ENCODE measurements around the gene RAB11FIP5.

Gene RAB11FIP5

DNA sequence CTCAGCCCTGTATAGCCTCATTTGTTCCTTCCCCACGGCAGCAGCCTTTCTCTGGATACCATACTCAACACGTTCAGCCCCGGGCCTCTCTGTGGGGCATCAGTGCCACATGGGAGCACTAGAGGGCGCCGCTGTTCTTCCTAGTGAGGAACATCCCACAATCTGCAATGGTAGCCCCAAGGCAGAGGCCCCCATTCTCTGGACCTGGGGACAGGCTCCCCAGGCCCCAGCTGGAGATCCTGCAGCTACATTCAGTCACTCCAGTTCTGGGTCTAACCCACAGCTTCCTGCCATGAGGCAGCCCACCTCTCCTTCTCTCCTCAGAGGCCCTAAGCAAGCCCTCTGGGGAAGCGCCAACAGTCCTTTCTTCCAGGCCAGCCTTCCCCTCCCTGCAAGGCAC is 27.1 kb downstream of the RAB11FIP5 start:
- DNase-seq = peak; percentile 52 to 69 (median 57)

- DNase-seq = no peak
These were observed 27.8 kb downstream of the RAB11FIP5 start for GRCh38 chr2:73084971-73085370.

DNA sequence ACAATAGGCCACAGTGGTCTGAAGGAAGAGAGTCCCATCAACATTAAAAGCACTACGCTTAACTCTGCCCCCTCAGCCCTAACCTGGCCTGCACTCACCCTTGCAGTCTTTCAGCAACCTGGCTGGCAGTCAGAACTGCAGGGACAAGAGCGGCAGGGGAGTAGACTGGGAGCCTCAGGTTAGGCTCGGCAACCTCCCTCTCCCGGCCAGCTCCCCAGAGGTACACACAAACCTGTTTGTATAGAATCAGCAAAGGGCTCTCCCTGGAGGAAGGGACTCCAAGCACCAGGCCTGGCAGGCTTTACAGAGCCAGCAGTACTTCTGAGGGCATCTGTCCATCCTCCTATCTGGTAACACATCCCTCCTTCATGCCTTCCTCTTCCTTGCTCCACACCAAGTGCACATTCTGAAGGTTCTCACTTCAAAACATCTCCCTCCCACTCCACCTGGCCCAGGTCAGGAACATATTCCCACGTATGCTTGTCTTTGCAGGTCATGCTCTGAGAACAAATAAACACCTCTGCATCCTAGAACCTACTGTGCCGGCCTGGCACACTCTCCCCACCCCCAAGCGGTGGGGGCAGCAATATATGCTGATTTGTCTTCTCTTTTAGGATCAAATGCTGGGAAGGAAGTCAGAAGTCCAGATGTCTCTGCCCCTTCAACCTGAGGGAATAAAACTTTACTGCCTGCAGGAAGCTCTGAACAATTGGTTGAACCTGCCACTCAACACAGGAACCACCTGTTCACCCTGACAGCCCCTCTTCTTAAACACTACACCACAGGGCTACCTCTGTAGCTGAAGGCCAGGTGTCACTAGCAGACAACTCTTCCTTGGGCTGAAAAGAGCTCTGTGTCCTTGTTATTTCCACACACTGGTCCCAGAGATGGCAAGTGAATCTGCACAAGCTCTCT is 28.6 kb downstream of the RAB11FIP5 start:
- no peak for DNase-seq

DNA sequence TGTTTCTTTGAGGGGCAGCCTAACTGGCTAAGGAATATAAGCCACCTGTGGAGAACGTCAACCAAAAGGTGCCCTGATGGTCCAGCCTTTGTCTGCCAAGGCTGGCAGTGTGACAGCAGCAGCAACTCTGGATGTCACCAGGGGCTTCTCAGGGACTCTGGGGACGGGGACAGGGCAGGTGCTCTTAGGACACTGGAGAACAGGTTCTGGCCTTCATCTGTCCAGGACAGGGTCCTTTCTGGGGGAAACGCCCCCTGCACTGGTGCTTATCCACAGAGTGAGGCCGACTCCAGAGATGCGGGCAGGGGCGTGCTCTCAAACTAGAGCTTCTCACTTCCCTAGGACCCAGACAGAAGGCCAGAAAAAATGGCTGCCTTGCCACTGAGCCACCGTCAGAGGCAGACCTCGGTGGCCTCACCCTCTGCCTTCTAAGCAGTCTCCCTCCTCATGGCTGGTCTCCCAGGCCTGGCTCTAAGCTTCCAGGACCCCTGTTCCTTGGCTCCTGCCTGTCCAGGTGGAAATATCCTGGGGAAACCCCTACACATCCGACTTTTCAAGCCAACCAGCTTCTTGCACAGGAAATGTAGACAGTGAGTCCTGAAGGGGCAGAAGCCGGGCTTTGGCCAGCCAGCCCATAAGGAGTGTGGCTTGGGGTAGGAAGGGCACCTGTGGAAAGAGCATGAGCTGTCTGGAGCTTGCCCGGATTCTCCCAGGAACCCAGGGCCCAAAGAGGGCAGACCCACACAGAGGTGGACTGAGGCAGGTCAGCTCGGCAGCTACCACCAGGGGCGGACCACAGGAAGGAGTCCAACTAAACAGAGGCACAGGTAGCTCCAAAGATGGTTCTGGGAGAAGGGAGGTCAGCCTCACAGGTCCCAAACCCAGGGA is 30.0 kb downstream of the RAB11FIP5 start:
- DNase-seq = no peak

GRCh38 chr2:73081181-73081671 is 31.5 kb downstream of the RAB11FIP5 start:
- no peak for DNase-seq

- no peak for DNase-seq
These were observed 32.2 kb downstream of the RAB11FIP5 start for GRCh38 chr2:73080321-73081131.

DNA sequence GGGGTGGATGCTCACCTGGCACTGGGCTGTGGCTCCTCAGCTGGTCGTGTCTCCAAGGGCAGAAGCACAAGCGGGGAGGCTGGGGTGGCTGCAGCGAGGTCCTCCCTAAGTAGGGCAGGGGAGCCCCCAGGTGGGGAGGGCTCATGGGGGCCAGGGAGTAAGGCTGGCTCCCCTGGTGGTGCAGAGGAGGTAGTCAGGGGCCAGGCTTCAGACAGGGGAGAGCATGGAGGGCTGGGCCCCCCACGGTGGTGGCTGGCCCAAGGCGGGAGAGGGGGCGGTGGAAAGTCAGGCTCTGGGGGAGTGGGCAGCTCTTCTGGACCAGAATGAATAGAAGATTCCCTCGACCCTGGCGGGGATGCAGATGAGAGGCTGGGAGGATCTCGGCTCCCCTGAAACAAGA is 33.1 kb downstream of the RAB11FIP5 start:
- DNase-seq = no peak

- no peak for DNase-seq
These were observed 34.0 kb downstream of the RAB11FIP5 start for GRCh38 chr2:73078457-73079411.

DNA sequence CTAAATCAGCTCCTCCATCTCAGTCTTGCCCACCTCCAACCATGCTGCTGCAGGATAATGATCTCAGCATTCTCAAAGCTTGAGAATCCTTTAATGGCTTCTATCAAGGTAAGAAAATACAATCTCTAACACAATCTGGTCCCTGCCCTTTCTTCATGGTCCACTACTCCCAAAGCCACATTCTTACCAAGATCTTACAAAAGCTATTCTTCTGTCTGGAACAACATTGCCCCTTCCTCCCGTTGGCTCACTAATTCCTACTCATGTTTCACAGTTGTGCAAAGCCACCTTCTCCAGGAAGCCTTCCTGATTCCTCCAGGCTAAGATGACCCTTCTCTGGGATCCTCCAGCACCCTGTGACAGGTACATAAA is 35.3 kb downstream of the RAB11FIP5 start:
- DNase-seq = no peak

GRCh38 chr2:73076701-73077423 is 35.9 kb downstream of the RAB11FIP5 start:
- DNase-seq = no peak

GRCh38 chr2:73075477-73076373 is 37.0 kb downstream of the RAB11FIP5 start:
- DNase-seq = no peak

DNA sequence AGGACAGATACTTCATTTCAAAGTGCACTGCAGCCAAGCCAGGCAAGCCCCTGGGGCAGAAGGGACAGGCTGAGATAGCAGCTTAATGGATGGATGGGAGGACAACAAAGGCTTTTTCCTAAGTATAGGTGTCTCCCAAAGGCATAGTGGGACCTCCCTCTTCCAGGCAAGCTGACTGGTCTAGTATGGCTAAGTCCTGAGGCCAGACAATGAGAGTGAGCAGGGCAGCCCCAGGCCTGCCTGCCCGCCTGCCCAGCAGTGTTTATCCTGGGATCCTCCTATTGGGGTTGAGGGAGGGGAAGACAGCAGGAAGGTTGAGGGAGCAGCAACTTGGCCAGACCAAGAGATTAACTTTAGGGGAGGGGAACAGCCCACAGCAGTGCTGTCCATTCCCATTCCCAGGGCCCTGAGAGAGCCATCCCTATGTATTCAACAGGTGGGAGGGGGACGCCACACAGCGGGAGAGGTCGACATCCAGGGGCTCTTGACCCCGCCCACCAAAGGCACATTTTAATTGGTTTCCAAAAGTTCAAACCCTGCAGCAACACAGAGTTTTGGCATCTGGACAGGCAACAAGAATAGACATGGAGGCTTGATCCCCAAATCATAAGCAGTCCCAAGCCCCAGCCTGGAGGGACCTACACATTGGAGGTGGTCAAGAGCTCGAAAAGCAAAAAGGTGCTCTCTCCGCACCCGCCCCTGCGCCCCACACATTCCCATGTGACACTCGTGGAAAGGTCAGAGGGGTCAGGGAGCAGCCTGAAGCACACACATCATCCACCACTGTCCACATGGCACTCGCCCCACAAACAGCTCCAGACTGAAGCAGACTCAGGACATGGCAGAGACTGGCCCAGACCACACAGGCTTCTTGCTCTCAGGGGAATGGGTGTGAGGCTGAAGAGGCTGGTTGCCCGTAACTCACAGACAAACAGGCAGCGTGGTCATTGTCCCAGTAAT is 38.4 kb downstream of the RAB11FIP5 start:
- no peak for DNase-seq

GRCh38 chr2:73072416-73072815 is 40.3 kb downstream of the RAB11FIP5 start:
- DNase-seq = no peak

DNA sequence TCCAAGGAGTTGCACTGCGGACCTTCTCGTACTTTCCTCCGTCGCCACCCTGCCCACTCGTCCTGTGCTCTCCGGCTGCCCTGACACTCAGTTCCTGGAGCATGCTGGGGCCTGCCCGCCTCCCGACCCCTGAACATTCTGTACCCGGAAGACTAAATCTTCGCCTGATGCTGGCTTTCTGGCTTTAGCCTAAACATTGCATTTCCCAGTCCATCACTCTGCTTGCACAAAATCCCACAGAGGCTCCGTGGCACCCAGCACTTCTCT is 40.7 kb downstream of the RAB11FIP5 start:
- DNase-seq = no peak

- DNase-seq = peak; percentile 84 to 94 (median 90)
These were observed 41.2 kb downstream of the RAB11FIP5 start, which contains the start of gene SFXN5 for GRCh38 chr2:73071360-73072128. Gene SFXN5 (minus strand): TSS chr2:73071712. CDS start chr2:73071705, 7 bp downstream.

DNA sequence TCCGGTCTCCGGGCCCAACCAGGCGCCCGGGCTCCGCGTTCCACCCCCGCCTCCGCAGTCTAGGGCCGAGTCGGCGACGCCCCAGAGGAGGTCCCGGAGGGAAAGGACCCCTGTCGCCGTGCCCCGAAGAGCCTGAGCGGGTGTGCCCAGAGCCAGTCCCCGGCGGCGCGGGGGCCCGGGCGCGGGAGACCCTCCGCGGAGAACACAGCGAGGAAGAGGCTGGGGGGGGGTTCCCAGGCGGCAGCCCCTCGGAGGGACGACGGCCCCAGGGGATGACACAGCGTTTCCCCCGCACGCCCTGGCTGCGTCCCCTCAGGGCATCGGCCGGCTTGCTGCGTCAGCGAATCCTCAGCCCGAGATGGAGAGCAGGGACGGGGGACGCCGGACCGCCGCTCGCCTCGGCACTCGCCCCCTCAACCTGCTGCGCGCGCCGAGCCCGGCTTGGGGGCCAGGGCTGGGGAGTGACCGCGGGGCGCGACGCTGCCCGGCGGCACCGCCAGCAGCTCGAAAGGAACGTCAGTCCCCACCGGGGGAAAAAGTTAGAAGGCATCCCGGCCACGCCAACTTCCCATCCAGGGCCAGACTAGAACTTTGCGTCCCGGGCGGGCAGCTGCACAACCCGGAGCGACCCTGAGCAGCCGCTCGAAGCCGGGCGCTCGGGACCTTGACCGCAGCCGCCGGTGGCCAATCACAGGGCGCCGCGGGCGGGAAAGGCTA is 41.9 kb downstream of the RAB11FIP5 start:
- peak in 3 of 4 experiments; percentile 19 to 45 (median 29) for DNase-seq
